Calu3 (cell line): ENCODE results near the gene PRSS33. TPM values are rescaled to one million over a fixed set of nuclear protein-coding genes. Genes with fewer than 3 reads are reported as not detected.

ENCODE experiments used
- BruUV-seq: library from RNA; stranded (reverse); fragments of 400-500 nt; replicated peaks from 2 replicates; lab custom pipeline; 2021; lab: Mats Ljungman, UMichigan
- CTCF ChIA-PET: fragments of 300-600 bp; sonication (Branson Sonifier 250); formaldehyde crosslinking; loops from one replicate; lab custom pipeline; 2022; ENCODE audit warnings: antibody characterized with exemption; lab: Charles Lee
- DNase-seq: peaks from one replicate; pipeline ENCODE4 v3.0.0; 2022
- H3K27ac Mint-ChIP-seq: one replicate; pipeline ENCODE4 v1.8.0; 2022; ENCODE audit warnings: mixed read lengths; ENCODE audit not compliant: unreplicated experiment
- H3K27me3 Mint-ChIP-seq: one replicate; pipeline ENCODE4 v1.8.0; 2022; ENCODE audit warnings: mixed read lengths; ENCODE audit not compliant: unreplicated experiment
- H3K36me3 Mint-ChIP-seq: one replicate; pipeline ENCODE4 v1.8.0; 2022; ENCODE audit warnings: mild to moderate bottlenecking, moderate library complexity, mixed read lengths; ENCODE audit not compliant: insufficient read depth, unreplicated experiment
- H3K4me1 Mint-ChIP-seq: one replicate; pipeline ENCODE4 v1.8.0; 2022; ENCODE audit warnings: mild to moderate bottlenecking, low read depth, mixed read lengths; ENCODE audit not compliant: unreplicated experiment
- H3K4me3 Mint-ChIP-seq: one replicate; pipeline ENCODE4 v1.8.0; 2022; ENCODE audit warnings: mild to moderate bottlenecking, low read depth, moderate library complexity, mixed read lengths; ENCODE audit not compliant: unreplicated experiment
- H3K9me3 Mint-ChIP-seq: one replicate; pipeline ENCODE4 v1.8.0; 2022; ENCODE audit warnings: low read depth, mixed read lengths; ENCODE audit not compliant: unreplicated experiment
- CTCF ChIP-seq: fragments of 200-600 bp; IDR thresholded peaks from one replicate; pipeline ENCODE4 v1.8.0; 2022; ENCODE audit warnings: antibody characterized with exemption; ENCODE audit not compliant: unreplicated experiment
- intact Hi-C: fragments of 100-400 bp; cut with micrococcal nuclease; formaldehyde crosslinking; loops from one replicate; pipeline ENCODE4 v1.10.0; 2022; ENCODE audit not compliant: unreplicated experiment
- total RNA-seq: library from RNA; stranded (reverse); gene quantifications from 2 replicates; pipeline ENCODE4 v1.2.3, GENCODE V29; 2022

The PRSS33 gene
- total RNA-seq, 1 experiment from 2014 or later, result 13.2 TPM

- intact Hi-C loops, result no loop called here
- CTCF ChIA-PET, result no interaction called here
- BruUV-seq, result no TSS peak
- no peaks in the 10 kb centered on the region for H3K9me3 Mint-ChIP-seq
- H3K27ac Mint-ChIP-seq, result peak overlapping the region; percentile 88
- no peak for TF ChIP-seq CTCF
- peak overlapping the region; percentile 71 for H3K4me3 Mint-ChIP-seq
- H3K27me3 Mint-ChIP-seq, result no peaks in the 10 kb centered on the region
- DNase-seq, result no peak
- H3K4me1 Mint-ChIP-seq, result peaks cover 36% of the 10 kb centered on the region
- H3K36me3 Mint-ChIP-seq, result peaks cover 18% of the 10 kb centered on the region
Observed at GRCh38 chr16:2786826-2787151, 571 bp downstream of the PRSS33 start.

- no TSS peak for BruUV-seq
- peak; percentile 50 for DNase-seq
- no peak for TF ChIP-seq CTCF
- H3K4me3 Mint-ChIP-seq, result peak overlapping the region; percentile 71
- CTCF ChIA-PET, result interaction anchor here (0.5 kb wide), 1 partner anchor 422 kb away, joined by 10 read pairs; no protein-coding TSS in a partner anchor
- H3K9me3 Mint-ChIP-seq, result no peaks in the 10 kb centered on the region
- peak overlapping the region; percentile 88 for H3K27ac Mint-ChIP-seq
- no peaks in the 10 kb centered on the region for H3K27me3 Mint-ChIP-seq
- peaks cover 36% of the 10 kb centered on the region for H3K4me1 Mint-ChIP-seq
- H3K36me3 Mint-ChIP-seq, result peaks cover 18% of the 10 kb centered on the region
- intact Hi-C loops, result no loop called here
Observed at GRCh38 chr16:2786061-2786825, 1.1 kb downstream of the PRSS33 start.

- DNase-seq, result peak; percentile 41
- Mint-ChIP-seq H3K27me3 (no peaks in the 10 kb centered on the region), H3K4me3 (peak overlapping the region; percentile 71), H3K27ac (peak overlapping the region; percentile 91), H3K9me3 (no peaks in the 10 kb centered on the region), H3K36me3 (peaks cover 19% of the 10 kb centered on the region), H3K4me1 (peaks cover 36% of the 10 kb centered on the region)
- BruUV-seq, result no TSS peak
- TF ChIP-seq CTCF, result peak; percentile 81
- CTCF ChIA-PET, result interaction anchor here (0.5 to 1.0 kb wide), 3 partner anchors 51 to 421 kb away, joined by 3 to 10 read pairs (median 5); no protein-coding TSS in a partner anchor
- intact Hi-C loops, result no loop called here
Observed at GRCh38 chr16:2785101-2785991, 2.0 kb downstream of the PRSS33 start.

- H3K4me1 Mint-ChIP-seq, result peaks cover 36% of the 10 kb centered on the region
- no peaks in the 10 kb centered on the region for H3K9me3 Mint-ChIP-seq
- no peaks in the 10 kb centered on the region for H3K27me3 Mint-ChIP-seq
- no peak for DNase-seq
- H3K4me3 Mint-ChIP-seq, result peak overlapping the region; percentile 71
- intact Hi-C loops, result no loop called here
- peaks cover 26% of the 10 kb centered on the region for H3K36me3 Mint-ChIP-seq
- peak overlapping the region; percentile 91 for H3K27ac Mint-ChIP-seq
- no peak for TF ChIP-seq CTCF
- CTCF ChIA-PET, result interaction anchor here (0.7 to 1.4 kb wide), 4 partner anchors 9 to 84 kb away, joined by 3 to 5 read pairs (median 3); no protein-coding TSS in a partner anchor
- no TSS peak for BruUV-seq
Observed at GRCh38 chr16:2784358-2785100, 2.8 kb downstream of the PRSS33 start.
